HL-60 (cell line): ENCODE measurements around the gene SELENOH.
"Not testable (repeated sequence)": the region's sequence is repeated elsewhere in the genome, so short reads cannot be mapped to it uniquely, and the experiment has no call there.

Source experiments
- DNase-seq, 2 experiments: peaks; one replicate each; pipeline ENCODE4 v3.0.0-alpha.2; 2010 to 2020; ENCODE audit warnings: low read depth in 1 of 2, low spot score in 1 of 2
- H3K27ac ChIP-seq: fragments of 250-450 bp; sonication (Bioruptor Pico); replicated peaks from 2 replicates; pipeline ENCODE4 v1.5.1; 2020; ENCODE audit warnings: mild to moderate bottlenecking, moderate library complexity
- H3K27me3 ChIP-seq: fragments of 250-450 bp; sonication (Bioruptor Pico); 2 replicates; pipeline ENCODE4 v1.5.1; 2021; ENCODE audit warnings: mild to moderate bottlenecking, moderate library complexity; ENCODE audit not compliant: insufficient read depth, poor library complexity, severe bottlenecking
- H3K4me3 ChIP-seq: replicated peaks from 2 replicates; pipeline ENCODE4 v1.5.1; 2011; ENCODE audit warnings: mild to moderate bottlenecking, control low read depth, low read length; ENCODE audit not compliant: insufficient read depth
- GABPA ChIP-seq: IDR thresholded peaks from 2 replicates; pipeline ENCODE4 v1.6.1; 2012; ENCODE audit warnings: low read depth
- POLR2AphosphoS5 ChIP-seq: IDR thresholded peaks from 2 replicates; pipeline ENCODE4 v1.6.1; 2012; ENCODE audit warnings: low read depth
- SPI1 ChIP-seq: IDR thresholded peaks from 2 replicates; pipeline ENCODE4 v1.6.1; 2012; ENCODE audit warnings: low read depth, mild to moderate bottlenecking, borderline replicate concordance
- TF ChIP-seq, protein P1 (sequence below): IDR thresholded peaks from one replicate; pipeline ENCODE4 v1.5.1; 2011; ENCODE audit warnings: low read length, control low read depth, inconsistent platforms; ENCODE audit not compliant: insufficient read depth
- TF ChIP-seq, protein P2 (sequence below): IDR thresholded peaks from 2 replicates; pipeline ENCODE4 v1.6.1; 2012; ENCODE audit warnings: low read depth; ENCODE audit not compliant: insufficient replicate concordance

The SELENOH gene

DNA sequence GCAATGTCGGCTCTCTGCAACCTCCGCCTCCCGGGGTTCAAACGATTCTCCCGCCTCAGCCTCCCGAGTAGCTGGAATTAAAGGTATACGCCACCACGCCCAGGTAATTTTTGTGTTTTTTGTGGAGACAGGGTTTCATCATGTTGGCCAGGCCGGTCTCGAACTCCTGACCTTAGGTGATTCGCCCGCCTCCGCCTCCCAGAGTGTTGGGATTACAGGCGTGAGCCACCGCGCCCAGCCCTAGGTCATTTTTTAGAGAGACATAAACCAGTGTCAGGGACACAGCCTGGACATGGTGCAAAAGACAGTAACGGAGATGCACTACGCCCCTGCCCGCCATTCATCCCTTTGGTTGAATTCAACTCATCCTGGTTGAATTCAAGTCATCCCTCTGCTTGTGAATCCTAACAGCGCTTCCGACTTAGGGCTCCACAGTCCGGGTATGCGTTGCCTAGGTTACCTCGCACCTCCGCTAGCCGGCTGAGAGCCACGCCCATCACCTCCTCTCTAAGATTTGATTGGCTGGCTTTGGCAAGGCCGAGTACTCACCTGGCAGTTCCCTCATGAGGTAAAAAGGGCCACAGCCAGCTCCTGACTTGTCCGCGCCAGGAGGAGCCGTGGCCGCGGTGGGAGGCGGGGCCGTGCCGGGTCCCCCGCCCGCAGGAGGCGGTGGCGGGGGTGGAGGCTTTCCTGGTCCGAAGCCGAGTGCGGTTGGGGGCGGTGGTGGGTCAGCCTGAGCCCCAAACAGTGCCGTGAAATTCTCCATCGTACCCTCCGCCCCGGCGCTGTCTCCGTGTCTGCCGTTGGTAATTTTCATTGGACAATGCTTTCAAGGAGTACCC is 29.7 kb upstream of the SELENOH start, which contains the start of gene MED19:
TSS of gene MED19 (minus strand) at position 802 of the 842 bp plus-strand sequence. CDS start at position 766, 36 bp downstream.
- TF ChIP-seq GABPA (no peak), POLR2AphosphoS5 (no peak), SPI1 (no peak)
- TF ChIP-seq, protein P1, sequence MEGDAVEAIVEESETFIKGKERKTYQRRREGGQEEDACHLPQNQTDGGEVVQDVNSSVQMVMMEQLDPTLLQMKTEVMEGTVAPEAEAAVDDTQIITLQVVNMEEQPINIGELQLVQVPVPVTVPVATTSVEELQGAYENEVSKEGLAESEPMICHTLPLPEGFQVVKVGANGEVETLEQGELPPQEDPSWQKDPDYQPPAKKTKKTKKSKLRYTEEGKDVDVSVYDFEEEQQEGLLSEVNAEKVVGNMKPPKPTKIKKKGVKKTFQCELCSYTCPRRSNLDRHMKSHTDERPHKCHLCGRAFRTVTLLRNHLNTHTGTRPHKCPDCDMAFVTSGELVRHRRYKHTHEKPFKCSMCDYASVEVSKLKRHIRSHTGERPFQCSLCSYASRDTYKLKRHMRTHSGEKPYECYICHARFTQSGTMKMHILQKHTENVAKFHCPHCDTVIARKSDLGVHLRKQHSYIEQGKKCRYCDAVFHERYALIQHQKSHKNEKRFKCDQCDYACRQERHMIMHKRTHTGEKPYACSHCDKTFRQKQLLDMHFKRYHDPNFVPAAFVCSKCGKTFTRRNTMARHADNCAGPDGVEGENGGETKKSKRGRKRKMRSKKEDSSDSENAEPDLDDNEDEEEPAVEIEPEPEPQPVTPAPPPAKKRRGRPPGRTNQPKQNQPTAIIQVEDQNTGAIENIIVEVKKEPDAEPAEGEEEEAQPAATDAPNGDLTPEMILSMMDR: no peak
- TF ChIP-seq, protein P2, sequence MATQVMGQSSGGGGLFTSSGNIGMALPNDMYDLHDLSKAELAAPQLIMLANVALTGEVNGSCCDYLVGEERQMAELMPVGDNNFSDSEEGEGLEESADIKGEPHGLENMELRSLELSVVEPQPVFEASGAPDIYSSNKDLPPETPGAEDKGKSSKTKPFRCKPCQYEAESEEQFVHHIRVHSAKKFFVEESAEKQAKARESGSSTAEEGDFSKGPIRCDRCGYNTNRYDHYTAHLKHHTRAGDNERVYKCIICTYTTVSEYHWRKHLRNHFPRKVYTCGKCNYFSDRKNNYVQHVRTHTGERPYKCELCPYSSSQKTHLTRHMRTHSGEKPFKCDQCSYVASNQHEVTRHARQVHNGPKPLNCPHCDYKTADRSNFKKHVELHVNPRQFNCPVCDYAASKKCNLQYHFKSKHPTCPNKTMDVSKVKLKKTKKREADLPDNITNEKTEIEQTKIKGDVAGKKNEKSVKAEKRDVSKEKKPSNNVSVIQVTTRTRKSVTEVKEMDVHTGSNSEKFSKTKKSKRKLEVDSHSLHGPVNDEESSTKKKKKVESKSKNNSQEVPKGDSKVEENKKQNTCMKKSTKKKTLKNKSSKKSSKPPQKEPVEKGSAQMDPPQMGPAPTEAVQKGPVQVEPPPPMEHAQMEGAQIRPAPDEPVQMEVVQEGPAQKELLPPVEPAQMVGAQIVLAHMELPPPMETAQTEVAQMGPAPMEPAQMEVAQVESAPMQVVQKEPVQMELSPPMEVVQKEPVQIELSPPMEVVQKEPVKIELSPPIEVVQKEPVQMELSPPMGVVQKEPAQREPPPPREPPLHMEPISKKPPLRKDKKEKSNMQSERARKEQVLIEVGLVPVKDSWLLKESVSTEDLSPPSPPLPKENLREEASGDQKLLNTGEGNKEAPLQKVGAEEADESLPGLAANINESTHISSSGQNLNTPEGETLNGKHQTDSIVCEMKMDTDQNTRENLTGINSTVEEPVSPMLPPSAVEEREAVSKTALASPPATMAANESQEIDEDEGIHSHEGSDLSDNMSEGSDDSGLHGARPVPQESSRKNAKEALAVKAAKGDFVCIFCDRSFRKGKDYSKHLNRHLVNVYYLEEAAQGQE: no peak

DNA sequence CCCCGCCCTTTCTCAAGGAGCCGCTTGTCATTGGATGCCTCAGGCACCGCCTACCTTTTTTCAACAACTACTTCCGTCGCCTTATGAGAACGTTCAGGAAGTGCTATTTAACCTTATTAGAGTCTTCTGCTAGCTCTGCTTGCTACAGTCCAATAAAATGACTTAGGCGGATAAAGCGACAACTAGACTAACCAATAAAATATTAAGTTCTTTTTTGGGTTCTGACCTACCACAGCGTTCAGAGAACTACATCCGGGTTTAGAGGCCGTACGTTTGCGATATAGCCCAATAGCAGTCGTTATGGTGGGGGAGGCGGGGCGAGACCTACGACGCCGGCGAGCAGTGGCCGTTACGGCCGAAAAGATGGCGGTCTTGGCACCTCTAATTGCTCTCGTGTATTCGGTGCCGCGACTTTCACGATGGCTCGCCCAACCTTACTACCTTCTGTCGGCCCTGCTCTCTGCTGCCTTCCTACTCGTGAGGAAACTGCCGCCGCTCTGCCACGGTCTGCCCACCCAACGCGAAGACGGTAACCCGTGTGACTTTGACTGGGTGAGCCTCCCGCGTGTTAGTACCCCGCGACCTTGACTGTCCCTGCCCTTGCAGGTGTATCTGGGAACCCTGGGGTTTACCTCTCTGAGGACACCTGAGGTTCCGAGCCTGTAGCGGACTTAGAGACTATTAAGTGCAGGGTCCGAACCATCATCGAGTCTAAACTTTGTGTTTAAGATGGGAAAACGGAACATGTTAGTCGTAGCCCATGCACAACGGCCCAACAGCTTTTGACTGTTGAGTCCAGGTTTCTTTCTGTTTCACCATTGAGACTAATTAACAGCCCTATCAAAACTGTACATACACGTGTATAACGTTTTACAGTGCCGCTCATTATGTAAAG is 28.8 kb upstream of the SELENOH start, which contains the start of gene TMX2:
TSS of gene TMX2 (plus strand) at position 338 of the 895 bp plus-strand sequence. CDS start at position 364, 26 bp downstream.
- Histone ChIP-seq H3K27ac (peak within 1 kb of the TSS; percentile 90), H3K4me3 (peak within 1 kb of the TSS; percentile 97), H3K27me3 (no peaks in the 10 kb centered on the region)
- no peak for TF ChIP-seq SPI1
- TF ChIP-seq, protein P1: no peak
- TF ChIP-seq, protein P2: peak; percentile 39
- peak; percentile 83 for TF ChIP-seq POLR2AphosphoS5
- TF ChIP-seq GABPA: peak; percentile 93
- peak; percentile 94 to 97 for DNase-seq

More for the DNA sequence above, 29.7 kb upstream of the SELENOH start, which contains the start of gene MED19:
- peak; percentile 63 to 80 for DNase-seq
- Histone ChIP-seq H3K27me3 (no peaks in the 10 kb centered on the region), H3K4me3 (peak within 1 kb of the TSS; percentile 97), H3K27ac (peak within 1 kb of the TSS; percentile 90)

DNA sequence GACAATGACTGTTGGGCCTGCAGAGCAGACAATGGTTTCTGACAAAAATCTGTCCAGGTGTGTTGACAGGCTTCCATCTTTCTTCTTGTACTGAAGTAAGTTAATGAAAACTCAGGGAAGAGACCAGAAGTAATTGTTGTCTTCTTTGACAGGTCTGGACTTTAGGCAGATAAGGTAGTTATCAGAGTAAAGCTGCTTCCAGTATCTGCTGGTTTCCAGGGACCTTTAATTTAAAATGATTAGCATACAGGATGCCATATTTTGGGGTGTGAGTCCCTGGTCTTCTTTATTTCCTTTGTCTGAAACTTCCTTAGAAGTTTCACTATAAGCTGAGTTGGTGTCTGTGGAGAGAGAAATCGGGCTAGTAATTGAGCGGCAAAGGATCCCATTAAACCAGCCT is 27.5 kb upstream of the SELENOH start:
- Histone ChIP-seq H3K27me3 (no peaks in the 10 kb centered on the region), H3K27ac (no peak overlapping the region), H3K4me3 (peak overlapping the region; percentile 84)
- TF ChIP-seq, protein P2: no peak
- TF ChIP-seq SPI1: no peak
- TF ChIP-seq POLR2AphosphoS5: no peak
- TF ChIP-seq, protein P1: no peak
- no peak for TF ChIP-seq GABPA
- DNase-seq: no peak

DNA sequence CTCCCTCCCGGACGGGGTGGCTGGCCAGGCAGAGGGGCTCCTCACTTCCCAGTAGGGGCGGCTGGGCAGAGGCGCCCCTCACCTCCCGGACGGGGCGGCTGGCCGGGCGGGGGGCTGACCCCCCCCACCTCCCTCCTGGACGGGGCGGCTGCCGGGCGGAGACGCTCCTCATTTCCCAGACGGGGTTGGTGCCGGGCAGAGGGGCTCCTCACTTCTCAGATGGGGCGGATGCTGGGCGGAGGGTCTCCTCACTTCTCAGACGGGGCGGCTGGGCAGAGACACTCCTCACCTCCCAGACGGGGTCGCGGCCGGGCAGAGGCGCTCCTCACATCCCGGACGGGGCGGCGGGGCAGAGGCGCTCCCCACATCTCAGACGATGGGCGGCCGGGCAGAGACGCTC is 24.6 kb upstream of the SELENOH start:
- DNase-seq, H3K4me3 ChIP-seq, H3K27ac ChIP-seq: not testable (repeated sequence)

More for the DNA sequence above, 24.6 kb upstream of the SELENOH start:
- H3K27me3 ChIP-seq: not testable (repeated sequence)
